Neural cell (in vitro differentiated cells): ENCODE results near the gene METRN. TPM values are rescaled to one million over a fixed set of nuclear protein-coding genes. Genes with fewer than 3 reads are reported as not detected.

Source experiments
- H2AFZ ChIP-seq: fragments of 200-600, 300-800 bp; sonication (generic), shearing (Covaris generic); 2 replicates; pipeline ENCODE4 v1.6.0; 2014; ENCODE audit warnings: low read depth, mild to moderate bottlenecking, antibody characterized with exemption, low read length, moderate library complexity
- H3F3A ChIP-seq: fragments of 200-600 bp; shearing (Covaris generic); 2 replicates; pipeline ENCODE4 v1.6.1; 2016; ENCODE audit warnings: mild to moderate bottlenecking, moderate library complexity, mixed read lengths, antibody characterized with exemption, low read length; ENCODE audit not compliant: insufficient read depth, poor library complexity, severe bottlenecking
- H3K27ac ChIP-seq: fragments of 200-600, 300-800 bp; sonication (generic), shearing (Covaris generic); 2 replicates; pipeline ENCODE4 v1.5.1; 2014; ENCODE audit warnings: mild to moderate bottlenecking, low read length, moderate library complexity
- H3K27me3 ChIP-seq: fragments of 300-800, 200-600 bp; sonication (generic), shearing (Covaris generic); 2 replicates; pipeline ENCODE4 v1.6.0; 2014; ENCODE audit warnings: mild to moderate bottlenecking, low read depth, low read length, moderate library complexity; ENCODE audit not compliant: insufficient read depth
- H3K36me3 ChIP-seq: fragments of 300-800, 200-600 bp; sonication (generic), shearing (Covaris generic); 2 replicates; pipeline ENCODE4 v1.5.1; 2014; ENCODE audit warnings: mild to moderate bottlenecking, antibody characterized with exemption, low read length, moderate library complexity; ENCODE audit not compliant: insufficient read depth
- H3K4me2 ChIP-seq: fragments of 300-800, 200-600 bp; sonication (generic), shearing (Covaris generic); 2 replicates; pipeline ENCODE4 v1.6.0; 2014; ENCODE audit warnings: mild to moderate bottlenecking, low read length
- H3K4me3 ChIP-seq: fragments of 300-800, 200-600 bp; sonication (generic), shearing (Covaris generic); 2 replicates; pipeline ENCODE4 v1.5.1; 2014; ENCODE audit warnings: mild to moderate bottlenecking, low read length, moderate library complexity
- H3K79me2 ChIP-seq: fragments of 200-600 bp; shearing (Covaris generic); replicated peaks from 2 replicates; pipeline ENCODE4 v1.6.0; 2014; ENCODE audit warnings: mild to moderate bottlenecking, low read length, moderate library complexity; ENCODE audit not compliant: insufficient read depth
- H3K9ac ChIP-seq: fragments of 300-800, 200-600 bp; sonication (generic), shearing (Covaris generic); 2 replicates; pipeline ENCODE4 v1.6.1; 2016; ENCODE audit warnings: mild to moderate bottlenecking, low read length, mixed read lengths
- H3K9me2 ChIP-seq: fragments of 200-600 bp; shearing (Covaris generic); 2 replicates; pipeline ENCODE4 v1.6.1; 2016; ENCODE audit warnings: mild to moderate bottlenecking, low read length, mixed read lengths; ENCODE audit not compliant: insufficient read depth
- H3K9me3 ChIP-seq: fragments of 200-600, 300-800 bp; sonication (generic), shearing (Covaris generic); 2 replicates; pipeline ENCODE4 v1.6.1; 2016; ENCODE audit warnings: mild to moderate bottlenecking, mixed run types, low read length, moderate library complexity, mixed read lengths
- H4K20me1 ChIP-seq: fragments of 200-600 bp; shearing (Covaris generic); 2 replicates; pipeline ENCODE4 v1.6.1; 2016; ENCODE audit warnings: mild to moderate bottlenecking, mixed run types; ENCODE audit not compliant: insufficient read depth
- CTCF ChIP-seq: fragments of 450-650 bp; IDR thresholded peaks from 2 replicates; pipeline ENCODE4 v1.5.1; 2014; ENCODE audit warnings: antibody characterized with exemption, mild to moderate bottlenecking, moderate library complexity; ENCODE audit not compliant: poor library complexity, severe bottlenecking
- EP300 ChIP-seq: fragments of 450-650 bp; conservative IDR thresholded peaks from 2 replicates; pipeline ENCODE4 v1.6.1; 2014; ENCODE audit warnings: antibody characterized with exemption, mild to moderate bottlenecking, moderate library complexity; ENCODE audit not compliant: poor library complexity, severe bottlenecking
- EZH2 ChIP-seq: fragments of 200-600, 300-800 bp; shearing (Covaris generic), sonication (generic); IDR thresholded peaks from 2 replicates; pipeline ENCODE4 v1.6.1; 2014; ENCODE audit warnings: antibody characterized with exemption, low read length, borderline replicate concordance, mild to moderate bottlenecking; ENCODE audit not compliant: insufficient read depth, poor library complexity, severe bottlenecking
- MXI1 ChIP-seq: fragments of 450-650 bp; conservative IDR thresholded peaks from 2 replicates; pipeline ENCODE4 v1.6.1; 2014; ENCODE audit warnings: antibody characterized with exemption, mild to moderate bottlenecking; ENCODE audit not compliant: poor library complexity, severe bottlenecking
- POLR2AphosphoS5 ChIP-seq: IDR thresholded peaks from 2 replicates; pipeline ENCODE4 v1.6.1; 2012
- RAD21 ChIP-seq: fragments of 450-650 bp; conservative IDR thresholded peaks from 2 replicates; pipeline ENCODE4 v1.6.1; 2014; ENCODE audit warnings: antibody characterized with exemption, mild to moderate bottlenecking, moderate library complexity
- REST ChIP-seq: IDR thresholded peaks from 2 replicates; pipeline ENCODE4 v1.6.1; 2012; ENCODE audit warnings: borderline replicate concordance
- SMC3 ChIP-seq: fragments of 450-650 bp; conservative IDR thresholded peaks from 2 replicates; pipeline ENCODE4 v1.6.1; 2014; ENCODE audit warnings: antibody characterized with exemption, mild to moderate bottlenecking, moderate library complexity; ENCODE audit not compliant: poor library complexity
- TAF1 ChIP-seq: IDR thresholded peaks from 2 replicates; pipeline ENCODE4 v1.6.1; 2012; ENCODE audit warnings: low read depth
- polyA plus RNA-seq: library from polyadenylated mRNA; depleted of rRNA; stranded (reverse); fragments of >200 nt; gene quantifications from 2 replicates; pipeline ENCODE4 v1.2.3, GENCODE V29; 2014

The METRN gene
- polyA plus RNA-seq, 1 donor from 2014 or later, result 37.6 TPM

- Histone ChIP-seq H4K20me1 (no peaks in the 10 kb centered on the region), H3K36me3 (no peaks in the 10 kb centered on the region), H3K27me3 (no peaks in the 10 kb centered on the region), H3K27ac (no peak overlapping the region), H3K79me2 (no peaks in the 10 kb centered on the region), H2AFZ (no peak overlapping the region), H3K9ac (no peak overlapping the region), H3K9me3 (no peaks in the 10 kb centered on the region), H3K4me3 (no peak overlapping the region), H3F3A (no peaks in the 10 kb centered on the region), H3K9me2 (no peaks in the 10 kb centered on the region), H3K4me2 (no peak overlapping the region)
- TF ChIP-seq EP300 (no peak), RAD21 (no peak), SMC3 (no peak), CTCF (no peak), REST (no peak), EZH2 (no peak), MXI1 (no peak), POLR2AphosphoS5 (no peak)
These were observed 50.6 kb downstream of the METRN start for GRCh38 chr16:765488-765865.

GRCh38 chr16:766008-766819, 51.3 kb downstream of the METRN start:
- H3F3A ChIP-seq, result no peaks in the 10 kb centered on the region
- H3K4me2 ChIP-seq, result no peak overlapping the region
- no peak overlapping the region for H3K27ac ChIP-seq
- no peaks in the 10 kb centered on the region for H3K9me3 ChIP-seq
- no peaks in the 10 kb centered on the region for H3K27me3 ChIP-seq
- no peaks in the 10 kb centered on the region for H4K20me1 ChIP-seq
- H3K9me2 ChIP-seq, result no peaks in the 10 kb centered on the region
- H3K9ac ChIP-seq, result no peak overlapping the region
- no peaks in the 10 kb centered on the region for H3K79me2 ChIP-seq
- no peak overlapping the region for H3K4me3 ChIP-seq
- TF ChIP-seq EZH2 (no peak), MXI1 (no peak), TAF1 (no peak), CTCF (no peak), EP300 (no peak), REST (no peak), RAD21 (no peak), SMC3 (no peak), POLR2AphosphoS5 (no peak)
- H2AFZ ChIP-seq, result no peak overlapping the region
- H3K36me3 ChIP-seq, result no peaks in the 10 kb centered on the region
